Daoy (cell line): ENCODE data around the gene PLCB4. TPM values are rescaled to one million over a fixed set of nuclear protein-coding genes. Genes with fewer than 3 reads are reported as not detected.

Source experiments
- DNase-seq: peaks from one replicate; pipeline ENCODE4 v3.0.0-alpha.2; 2015; ENCODE audit warnings: low read depth
- total RNA-seq: library from RNA; depleted of rRNA; stranded (reverse); fragments of >200 nt; shearing (Covaris generic); gene quantifications from 2 replicates; pipeline ENCODE4 v1.2.3, GENCODE V29; 2014

The PLCB4 gene
- total RNA-seq, 1 experiment from 2014 or later = 3.7 TPM

- no peak for DNase-seq
These were observed 424.9 kb downstream of the PLCB4 start for GRCh38 chr20:9493803-9494202.

DNA sequence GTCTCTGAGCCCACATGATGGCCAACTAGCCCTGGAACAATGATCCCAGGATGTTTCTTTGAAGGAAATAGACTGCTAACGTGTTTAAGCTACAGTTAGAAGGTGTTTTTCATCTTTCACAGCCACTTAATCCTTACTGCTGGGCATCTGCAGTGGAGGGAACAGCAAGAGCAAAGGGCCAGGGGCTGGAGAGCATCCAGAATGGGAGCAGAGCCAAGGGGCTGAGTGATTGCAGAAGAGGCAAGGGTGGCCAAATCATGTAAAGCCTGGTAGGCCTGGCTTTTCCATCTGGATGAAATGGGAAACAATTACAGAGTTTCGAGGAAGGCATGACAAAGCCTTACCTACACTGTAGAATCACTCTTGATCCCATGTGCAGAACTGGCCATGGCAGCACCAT, 426.8 kb downstream of the PLCB4 start:
- no peak for DNase-seq

DNA sequence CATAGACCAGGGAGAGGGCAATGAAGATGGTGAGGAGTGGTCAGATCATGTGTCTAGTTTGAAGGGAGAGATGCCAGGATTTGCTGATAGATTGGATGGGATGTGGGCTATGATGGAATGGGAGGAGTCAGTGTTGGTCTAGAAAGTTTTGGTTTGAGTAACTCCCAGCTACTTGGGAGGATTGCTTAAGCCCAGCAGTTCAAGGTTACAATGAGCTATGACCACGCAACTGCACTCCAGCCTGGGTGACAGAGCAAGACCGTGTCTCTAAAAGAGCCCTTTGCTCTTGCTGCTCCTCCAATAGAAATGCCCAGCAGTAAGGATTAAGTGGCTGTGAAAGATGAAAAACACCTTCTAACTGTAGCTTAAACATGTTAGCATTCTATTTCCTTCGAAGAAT, 427.3 kb downstream of the PLCB4 start:
- DNase-seq = no peak

- DNase-seq = no peak
These were observed 429.4 kb downstream of the PLCB4 start for GRCh38 chr20:9498322-9498721.

DNA sequence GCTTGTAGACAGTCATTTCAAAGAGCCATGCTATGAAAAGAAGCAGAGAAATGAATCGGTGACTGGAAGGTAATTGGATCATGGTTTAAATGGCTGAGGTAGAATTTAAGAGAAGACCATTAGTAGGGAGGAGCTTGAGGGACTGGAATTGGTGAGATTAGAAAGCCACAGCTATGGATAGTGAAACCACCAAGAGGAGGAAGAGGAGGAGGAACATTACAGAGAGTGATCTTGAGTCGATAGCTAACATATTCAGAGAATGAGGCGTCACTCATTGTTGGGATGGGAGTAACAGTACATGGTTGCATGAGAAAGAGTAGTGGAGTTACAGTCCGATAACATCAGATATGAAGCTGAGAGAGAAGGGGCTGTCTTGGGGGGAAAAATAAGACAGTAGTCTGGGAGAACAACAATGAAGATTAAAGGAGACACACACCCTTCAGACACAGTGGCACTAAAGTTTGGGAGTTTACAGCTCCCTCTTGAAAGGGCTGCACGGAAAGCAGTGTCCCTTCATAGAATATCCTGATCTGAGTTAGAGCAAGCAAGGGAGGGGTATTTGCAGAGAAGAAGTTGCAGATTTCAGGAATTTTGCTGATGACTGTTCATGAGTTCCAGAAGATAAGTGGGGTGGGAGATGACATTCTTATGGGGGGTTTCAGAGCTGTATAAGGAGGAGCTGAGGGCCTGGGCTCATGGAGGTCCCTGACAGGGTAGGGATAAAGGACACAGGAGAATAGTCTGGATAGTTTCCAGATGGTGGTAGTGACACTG, 430.4 kb downstream of the PLCB4 start:
- DNase-seq = no peak

- no peak for DNase-seq
These were observed 431.2 kb downstream of the PLCB4 start for GRCh38 chr20:9500121-9500520.

DNA sequence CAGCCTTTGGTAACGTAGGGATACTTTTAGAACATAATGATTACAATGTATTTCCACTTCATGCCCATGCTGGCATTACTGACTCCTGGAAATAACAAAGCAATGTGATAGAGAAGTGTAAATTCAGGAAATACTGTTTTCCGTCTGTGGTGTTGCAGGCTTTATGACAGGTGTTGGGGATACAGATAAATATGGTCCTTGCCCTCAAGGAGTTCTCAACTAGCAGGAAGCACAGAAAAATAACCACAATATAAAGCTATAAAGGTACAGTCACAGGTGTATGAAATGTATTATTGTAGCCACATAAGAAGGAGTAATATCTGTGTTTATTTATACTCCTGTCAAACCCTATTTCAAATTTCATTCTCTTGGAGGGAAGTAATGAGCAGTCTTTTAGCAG, 432.6 kb downstream of the PLCB4 start:
- DNase-seq = no peak

GRCh38 chr20:9503526-9504245, 434.8 kb downstream of the PLCB4 start:
- DNase-seq = peak; percentile 71

- DNase-seq = no peak
These were observed 437.5 kb downstream of the PLCB4 start for GRCh38 chr20:9506280-9506821.

GRCh38 chr20:9506964-9507369, 438.1 kb downstream of the PLCB4 start:
- DNase-seq = no peak

DNA sequence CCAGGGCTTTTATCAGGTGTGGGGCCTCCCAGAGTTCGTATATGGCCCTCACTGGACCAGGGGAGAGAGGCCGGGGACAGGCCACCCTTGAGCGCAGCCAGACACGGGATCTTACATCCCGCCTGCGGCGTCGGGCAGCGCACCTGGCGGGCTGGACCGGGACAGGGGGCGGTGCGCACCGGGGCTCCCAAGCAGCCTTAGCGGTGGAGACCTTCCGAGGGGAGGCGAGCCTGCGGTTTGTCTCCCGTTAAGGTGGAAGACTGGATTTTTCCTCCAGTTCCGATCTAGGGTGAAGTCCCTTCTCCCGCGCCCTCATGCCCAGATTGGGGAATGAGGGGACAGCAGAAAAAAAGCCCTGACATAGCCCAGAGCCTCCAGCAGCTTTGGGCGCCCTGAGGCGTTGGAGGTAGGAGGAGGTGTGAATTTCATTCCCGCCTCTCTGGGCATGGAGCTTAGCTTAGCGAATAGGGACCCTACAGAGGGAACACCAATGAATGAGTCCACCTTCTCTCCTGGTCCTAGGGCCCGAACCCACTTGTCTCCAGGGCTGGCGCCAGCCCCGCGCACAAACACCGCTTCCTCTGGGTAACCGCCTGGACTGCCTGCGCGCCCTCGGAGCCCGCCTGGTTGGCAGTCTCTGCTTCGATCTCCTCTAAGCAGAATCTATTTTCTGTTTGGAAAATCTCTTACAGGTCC, 438.8 kb downstream of the PLCB4 start:
- no peak for DNase-seq

DNA sequence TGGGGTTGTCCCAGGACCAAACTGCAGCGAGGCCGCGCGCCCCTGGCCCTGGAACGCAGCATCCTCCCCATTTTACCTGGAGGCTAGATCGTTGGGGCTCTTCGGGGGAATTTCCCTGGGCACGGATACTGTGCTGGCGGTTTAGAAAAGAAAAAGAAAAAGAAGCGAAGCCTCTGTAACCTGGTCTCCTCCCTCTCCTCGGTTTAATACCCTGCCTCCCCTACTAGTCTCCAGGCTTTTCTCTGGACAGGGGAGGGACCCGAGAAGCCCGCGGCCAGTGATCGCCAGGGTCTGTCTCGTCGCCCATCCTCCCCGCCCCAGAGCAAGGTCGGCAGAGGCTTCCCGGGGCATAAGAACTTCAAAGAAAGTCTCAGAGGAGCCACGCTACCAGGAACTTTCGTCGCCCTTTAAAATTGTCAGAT, 439.4 kb downstream of the PLCB4 start:
- no peak for DNase-seq

- no peak for DNase-seq
These were observed 439.9 kb downstream of the PLCB4 start for GRCh38 chr20:9508696-9509178.

- no peak for DNase-seq
These were observed 440.4 kb downstream of the PLCB4 start for GRCh38 chr20:9509246-9509645.

DNA sequence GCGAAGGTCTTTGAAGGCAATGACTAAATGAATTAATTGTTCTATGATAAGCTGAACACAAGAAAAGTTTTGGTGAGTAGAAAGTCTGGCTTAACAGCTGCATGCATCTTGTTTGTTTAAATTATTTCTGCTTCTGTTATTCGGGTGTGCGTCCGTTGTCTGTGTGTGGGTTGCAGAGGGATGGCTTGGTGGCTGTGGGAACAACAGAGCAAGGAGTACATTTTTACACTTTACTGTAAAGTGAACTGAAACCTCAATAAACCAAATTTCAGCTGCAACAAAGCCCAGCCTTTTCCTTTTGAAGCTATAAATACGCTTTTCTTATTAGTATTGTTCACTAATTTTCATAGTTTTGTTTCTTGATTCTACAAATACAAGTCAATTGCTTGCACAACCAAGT, 442.0 kb downstream of the PLCB4 start:
- no peak for DNase-seq

GRCh38 chr20:9514072-9514460, 445.2 kb downstream of the PLCB4 start:
- DNase-seq = no peak

DNA sequence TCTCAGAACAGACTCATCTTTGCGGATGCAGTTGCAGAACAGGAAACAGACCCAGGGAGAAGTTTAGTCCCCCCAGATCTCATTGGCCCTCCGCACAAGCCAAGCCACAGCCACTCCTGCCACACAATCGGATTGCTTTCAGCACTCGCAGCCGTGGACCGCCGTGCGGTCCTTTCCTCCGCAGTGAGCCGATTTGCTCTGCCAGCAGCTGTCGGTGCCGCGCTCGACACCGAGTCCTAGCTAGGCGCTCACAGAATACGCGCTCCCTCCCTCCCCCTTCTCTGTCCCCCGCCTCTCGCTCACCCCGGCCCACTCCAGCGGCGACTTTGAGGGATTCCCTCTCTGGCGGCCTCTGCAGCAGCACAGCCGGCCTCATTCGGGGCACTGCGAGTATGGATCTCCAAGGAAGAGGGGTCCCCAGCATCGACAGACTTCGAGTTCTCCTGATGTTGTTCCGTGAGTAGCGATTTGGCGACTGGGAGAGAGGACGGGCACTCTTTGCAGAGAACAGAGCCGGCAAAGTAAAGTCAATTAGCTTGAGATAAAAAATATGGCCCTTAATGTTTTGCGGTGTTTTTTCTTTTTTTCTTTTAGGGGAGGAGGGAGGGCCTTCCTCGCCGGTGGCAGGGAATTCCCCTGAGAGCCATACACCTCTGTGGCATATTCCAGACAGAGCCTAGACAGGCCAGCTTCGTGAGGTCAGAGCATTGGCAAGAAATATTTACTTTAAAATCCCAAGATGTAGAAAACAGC, 445.8 kb downstream of the PLCB4 start, which contains the start of gene LAMP5:
Gene LAMP5 (plus strand): TSS at position 130 of the 753 bp plus-strand sequence. CDS start 263 bp downstream, at position 393.
- peak; percentile 15 for DNase-seq

DNA sequence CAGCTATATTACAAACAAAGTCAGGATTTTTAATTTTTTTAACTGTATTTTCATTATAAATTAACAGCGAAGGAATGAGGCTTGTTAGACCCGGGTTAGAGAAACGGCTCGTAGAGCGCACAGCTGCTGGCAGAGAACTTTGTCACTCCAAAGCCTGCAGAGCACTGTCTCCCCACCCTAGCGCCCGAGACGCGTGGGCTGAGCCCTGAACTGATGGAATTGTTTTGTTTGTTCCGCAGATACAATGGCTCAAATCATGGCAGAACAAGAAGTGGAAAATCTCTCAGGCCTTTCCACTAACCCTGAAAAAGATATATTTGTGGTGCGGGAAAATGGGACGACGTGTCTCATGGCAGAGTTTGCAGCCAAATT, 446.3 kb downstream of the PLCB4 start:
- no peak for DNase-seq

DNA sequence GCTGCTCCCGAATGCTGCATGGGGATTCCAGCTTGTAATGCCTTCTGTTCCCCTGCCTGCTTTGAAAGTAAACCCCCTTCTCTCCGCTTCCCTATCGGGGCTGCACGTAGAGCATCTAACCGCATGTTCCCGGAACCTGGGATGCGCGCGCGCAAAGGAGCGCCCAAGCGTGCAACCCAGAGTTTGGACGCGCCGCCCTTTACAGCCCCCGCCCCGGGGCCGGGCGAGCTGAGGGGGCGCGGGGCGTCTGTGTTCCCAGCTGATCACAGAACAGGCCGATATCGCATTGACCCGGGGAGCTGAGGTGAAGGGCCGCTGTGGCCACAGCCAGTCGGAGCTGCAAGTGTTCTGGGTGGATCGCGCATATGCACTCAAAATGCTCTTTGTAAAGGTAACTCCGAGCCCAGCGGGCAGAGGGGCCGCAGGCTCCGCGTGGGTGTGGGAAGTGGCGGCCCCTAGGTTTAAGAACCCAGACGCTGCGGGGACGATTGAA, 446.9 kb downstream of the PLCB4 start:
- no peak for DNase-seq

- DNase-seq = no peak
These were observed 447.5 kb downstream of the PLCB4 start for GRCh38 chr20:9516234-9516871.
